Transverse colon (tissue), 4 donors: ENCODE results near the gene VPS41. TPM values are rescaled to one million over a fixed set of nuclear protein-coding genes. Genes with fewer than 3 reads are reported as not detected.
A peak's percentile ranks its signal among the peaks of the same experiment; 100 is the strongest.
"Not testable (repeated sequence)": the region's sequence is repeated elsewhere in the genome, so short reads cannot be mapped to it uniquely, and the experiment has no call there.

Experiments
- DNase-seq: peaks from one replicate; pipeline ENCODE4 v3.0.0-alpha.2; 2019
- H3K27ac ChIP-seq, 4 donors: fragments of 200-600 bp; sonication (generic); 2 replicates each; pipeline ENCODE4 v1.5.1; 2016 to 2018; ENCODE audit warnings: inconsistent platforms in 4 of 4
- H3K27me3 ChIP-seq: fragments of 200-600 bp; sonication (generic); 2 replicates; pipeline ENCODE4 v1.5.1; 2017; ENCODE audit warnings: inconsistent platforms
- H3K36me3 ChIP-seq, 4 donors: fragments of 200-600 bp; sonication (generic); 2 replicates each; pipeline ENCODE4 v1.5.1; 2017 to 2019; ENCODE audit warnings: inconsistent platforms in 4 of 4
- H3K4me1 ChIP-seq, 4 donors: fragments of 200-600 bp; sonication (generic); 2 replicates each; pipeline ENCODE4 v1.5.1; 2017 to 2020; ENCODE audit warnings: inconsistent platforms in 4 of 4
- H3K4me3 ChIP-seq, 4 donors: fragments of 200-600 bp; sonication (generic); 1 replicate in 1 of 4; 2 replicates in 3 of 4; pipeline versions ENCODE4 v1.5.1 to v1.6.1; 2017 to 2019; ENCODE audit warnings: inconsistent platforms in 4 of 4
- H3K9me3 ChIP-seq, 2 donors: fragments of 200-600 bp; sonication (generic); 2 replicates each; pipeline ENCODE4 v1.5.1; 2017 to 2019; ENCODE audit warnings: inconsistent platforms in 2 of 2
- CTCF ChIP-seq, 5 experiments: fragments of 200-600 bp in 3 of 5; fragments of 450-650 bp in 2 of 5; sonication (generic) in 3 of 5; IDR thresholded peaks; 1 replicate in 2 of 5; 2 replicates in 3 of 5; pipeline ENCODE4 v1.5.1; 2016 to 2017; ENCODE audit warnings: antibody characterized with exemption in 5 of 5, inconsistent platforms in 3 of 5, mild to moderate bottlenecking in 2 of 5, moderate library complexity in 1 of 5
- EP300 ChIP-seq: sonication (generic); formaldehyde crosslinking; IDR thresholded peaks from one replicate; pipeline ENCODE4 v1.6.1; 2017; ENCODE audit warnings: antibody characterized with exemption, low read depth
- POLR2A ChIP-seq: fragments of 450-650 bp; IDR thresholded peaks from one replicate; pipeline ENCODE4 v1.6.1; 2016; ENCODE audit warnings: antibody characterized with exemption, mild to moderate bottlenecking, moderate library complexity
- POLR2AphosphoS5 ChIP-seq, 3 donors: sonication (generic); formaldehyde crosslinking; IDR thresholded peaks; one replicate each; pipeline ENCODE4 v1.6.1; 2016; ENCODE audit warnings: antibody characterized with exemption in 3 of 3
- WGBS, 2 donors: methylation state at CpG; one replicate each; pipeline ENCODE4 v1.1.5; 2018; ENCODE audit warnings: low coverage in 1 of 2; 5-methylcytosine and 5-hydroxymethylcytosine counted together
- in situ Hi-C, 4 donors: fragments of 200-750 bp; cut with MboI; loops; one replicate each; pipeline versions ENCODE4 v1.15.0 to v1.15.1; 2017; ENCODE audit warnings: low sequenced_read_pairs in 3 of 4, low pct_ligation_motif_present in 1 of 4, low pct_unique_long_range_greater_than_20kb in 1 of 4
- intact Hi-C: fragments of 100-400 bp; cut with DNase I; formaldehyde crosslinking; loops from one replicate; pipeline ENCODE4 v1.15.1; 2023; ENCODE audit warnings: low total_unique reads
- total RNA-seq, 4 donors: library from RNA; depleted of rRNA; stranded (reverse); fragments of >200 nt; gene quantifications; one replicate each; pipeline ENCODE4 v1.1.0, GENCODE V29; 2016

The VPS41 gene
- total RNA-seq, 4 donors from 2014 or later: 26.9 to 35.1 (median 29.2) TPM

GRCh38 chr7:38862666-38863065 lies 46.3 kb downstream of the VPS41 start:
- WGBS, 2 donors: 80 to 94% methylated on average over 3 of the region's 3 CpGs
- DNase-seq: no peak
- peaks cover 0 to 14% (median 3%) of the 10 kb centered on the region in 4 donors for H3K36me3 ChIP-seq
- intact Hi-C loops: no loop called here
- TF ChIP-seq CTCF (IDR thresholded peaks at IDR 0.05) (no peak), POLR2A (no peak), POLR2AphosphoS5 (IDR thresholded peaks at IDR 0.05) (no peak), EP300 (no peak)
- peaks cover 0 to 7% (median 1%) of the 10 kb centered on the region in 4 donors for H3K4me1 ChIP-seq
- H3K27me3 ChIP-seq: no peaks in the 10 kb centered on the region
- in situ Hi-C loops: no loop called here
- no peak overlapping the region for H3K4me3 ChIP-seq
- H3K9me3 ChIP-seq: no peaks in the 10 kb centered on the region
- H3K27ac ChIP-seq: no peak overlapping the region

- in situ Hi-C loops: no loop called here
- TF ChIP-seq EP300 (no peak), CTCF (IDR thresholded peaks at IDR 0.05) (no peak), POLR2A (no peak), POLR2AphosphoS5 (IDR thresholded peaks at IDR 0.05) (no peak)
Observed at GRCh38 chr7:38858259-38858884, 50.6 kb downstream of the VPS41 start.

GRCh38 chr7:38855867-38856266 lies 53.1 kb downstream of the VPS41 start:
- Histone ChIP-seq H3K4me3 (no peak overlapping the region), H3K4me1 (peaks cover 0 to 7% (median 1%) of the 10 kb centered on the region in 4 donors), H3K27ac (no peak overlapping the region), H3K27me3 (no peaks in the 10 kb centered on the region), H3K36me3 (no peaks in the 10 kb centered on the region), H3K9me3 (no peaks in the 10 kb centered on the region)
- TF ChIP-seq POLR2AphosphoS5 (IDR thresholded peaks at IDR 0.05) (no peak), POLR2A (no peak), EP300 (no peak), CTCF (IDR thresholded peaks at IDR 0.05) (no peak)
- no peak for DNase-seq
- WGBS, 2 donors: 94% methylated on average over 2 of the region's 2 CpGs; no CpG with 5 or more reads in 1 of the 2 donors
- in situ Hi-C loops: no loop called here
- intact Hi-C loops: no loop called here

More at GRCh38 chr7:38858259-38858884, 50.6 kb downstream of the VPS41 start:
- 65 to 72% methylated on average over 5 of the region's 5 CpGs for WGBS, 2 donors
- H3K27ac ChIP-seq: peak overlapping the region in 1 of 4 donors; percentile 13
- no peaks in the 10 kb centered on the region for H3K36me3 ChIP-seq
- no peaks in the 10 kb centered on the region for H3K27me3 ChIP-seq
- intact Hi-C loops: no loop called here
- H3K4me3 ChIP-seq: no peak overlapping the region
- H3K9me3 ChIP-seq: no peaks in the 10 kb centered on the region
- peaks cover 0 to 7% (median 1%) of the 10 kb centered on the region in 4 donors for H3K4me1 ChIP-seq
- no peak for DNase-seq

- no peaks in the 10 kb centered on the region for H3K9me3 ChIP-seq
- 84% methylated on average over 3 to 4 of the region's 4 CpGs for WGBS, 2 donors
- no peaks in the 10 kb centered on the region for H3K27me3 ChIP-seq
- no peak overlapping the region for H3K27ac ChIP-seq
- no peak overlapping the region for H3K4me3 ChIP-seq
- intact Hi-C loops: no loop called here
- peaks cover 0 to 7% (median 1%) of the 10 kb centered on the region in 4 donors for H3K4me1 ChIP-seq
- no peak for DNase-seq
- TF ChIP-seq CTCF (IDR thresholded peaks at IDR 0.05) (no peak), EP300 (no peak), POLR2A (no peak), POLR2AphosphoS5 (IDR thresholded peaks at IDR 0.05) (no peak)
- in situ Hi-C loops: no loop called here
- no peaks in the 10 kb centered on the region for H3K36me3 ChIP-seq
Observed at GRCh38 chr7:38855386-38855785, 53.6 kb downstream of the VPS41 start.

GRCh38 chr7:38854947-38855346 lies 54.0 kb downstream of the VPS41 start:
- WGBS, 2 donors: 94 to 100% methylated on average over 3 to 7 of the region's 7 CpGs
- H3K27ac ChIP-seq, H3K36me3 ChIP-seq, DNase-seq, H3K4me1 ChIP-seq, H3K4me3 ChIP-seq, H3K9me3 ChIP-seq, intact Hi-C loops, H3K27me3 ChIP-seq, in situ Hi-C loops: not testable (repeated sequence)
